AG04450 (cell line): Measurements from ENCODE around the gene HSPB6. TPM values are rescaled to one million over a fixed set of nuclear protein-coding genes. Genes with fewer than 3 reads are reported as not detected.
"Not testable (repeated sequence)": the region's sequence is repeated elsewhere in the genome, so short reads cannot be mapped to it uniquely, and the experiment has no call there.

Experiments used
- CTCF ChIA-PET: fragments of 300-600, 350-600 bp; formaldehyde crosslinking; extraction: SDS; loops from one replicate; lab custom pipeline; 2022; ENCODE audit warnings: antibody characterized with exemption, inconsistent platforms; lab: Charles Lee
- POLR2A ChIA-PET: fragments of 350-600 bp; formaldehyde crosslinking; extraction: SDS; loops from one replicate; lab custom pipeline; 2021; ENCODE audit warnings: antibody characterized with exemption, inconsistent platforms; lab: Yijun Ruan, JAX
- DNase-seq: peaks from one replicate; pipeline ENCODE4 v3.0.0-alpha.2; 2011; ENCODE audit warnings: low read depth, low spot score
- H3K27ac ChIP-seq: one replicate; pipeline ENCODE4 v1.5.1; 2012; ENCODE audit warnings: low read depth, low read length, control low read depth
- H3K27me3 ChIP-seq: one replicate; pipeline ENCODE4 v1.6.0; 2012; ENCODE audit warnings: low read length; ENCODE audit not compliant: control insufficient read depth, insufficient read depth
- H3K4me3 ChIP-seq: 2 replicates; pipeline ENCODE4 v1.5.1; 2011; ENCODE audit warnings: mild to moderate bottlenecking, low read depth, low read length, control low read depth
- H3K9me3 ChIP-seq: 2 replicates; pipeline ENCODE4 v1.5.1; 2012; ENCODE audit warnings: low read length; ENCODE audit not compliant: control insufficient read depth, insufficient read depth
- polyA plus RNA-seq: library from polyadenylated mRNA; depleted of rRNA; stranded (reverse); fragments of >200 nt; gene quantifications from 2 replicates; pipeline ENCODE4 v1.2.3, GENCODE V29; 2011
- TF ChIP-seq, protein P1 (sequence below): IDR thresholded peaks from 2 replicates; pipeline ENCODE4 v1.5.1; 2011; ENCODE audit warnings: low read depth, low read length, control low read depth, inconsistent platforms

Gene HSPB6
- polyA plus RNA-seq, 1 experiment = 31.7 TPM

DNA sequence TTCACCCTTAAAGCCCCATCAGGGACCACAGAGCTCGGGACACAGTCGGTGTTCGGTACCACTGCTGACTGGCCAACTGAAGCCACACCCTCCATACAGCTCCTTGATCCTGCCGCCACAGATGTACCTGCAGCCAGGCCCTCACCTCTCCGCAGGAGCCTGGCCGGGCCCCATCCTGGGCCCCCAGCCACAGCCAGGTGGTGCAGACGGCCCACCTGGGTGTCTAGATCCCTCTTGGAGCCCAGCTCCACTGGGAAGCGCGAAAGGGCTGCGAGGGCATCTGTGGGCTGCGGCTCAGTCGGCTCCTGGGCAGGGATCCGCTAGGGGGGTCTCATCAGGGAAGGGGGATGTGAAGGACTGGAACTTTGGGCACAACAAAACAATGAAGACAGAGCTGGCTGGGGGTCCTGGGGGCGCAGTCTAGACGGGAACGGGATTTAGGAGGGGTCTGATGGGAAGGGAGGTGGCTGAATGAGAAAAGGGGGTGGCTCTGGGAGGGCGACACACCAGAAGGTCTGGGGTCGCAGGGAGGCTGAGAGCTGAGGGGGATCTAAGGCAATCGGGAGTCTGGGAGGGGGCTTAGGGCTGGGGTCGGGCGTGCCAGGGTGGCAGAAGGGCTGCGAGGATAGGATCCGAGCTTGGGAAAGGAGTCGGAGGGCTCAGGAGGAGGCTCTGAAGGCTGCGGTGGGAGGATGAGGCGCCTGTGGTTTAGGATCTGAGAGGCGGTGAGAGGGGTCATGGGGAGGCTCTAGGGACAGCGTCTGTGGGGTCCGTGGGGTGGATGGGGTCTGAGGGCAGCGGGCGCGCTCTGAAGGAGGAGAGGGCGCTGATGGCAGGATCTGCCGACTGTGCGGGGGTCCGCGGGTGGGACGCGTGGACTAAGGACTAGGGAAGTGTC lies 40.1 kb upstream of the HSPB6 start:
- Histone ChIP-seq H3K9me3 (no peaks in the 10 kb centered on the region; the same call in 1 of the 2 replicates), H3K27me3 (peaks cover 14% of the 10 kb centered on the region), H3K4me3 (no peak overlapping the region), H3K27ac (no peak overlapping the region)
- ChIA-PET CTCF (no interaction called here), POLR2A (no interaction called here)
- TF ChIP-seq, protein P1, sequence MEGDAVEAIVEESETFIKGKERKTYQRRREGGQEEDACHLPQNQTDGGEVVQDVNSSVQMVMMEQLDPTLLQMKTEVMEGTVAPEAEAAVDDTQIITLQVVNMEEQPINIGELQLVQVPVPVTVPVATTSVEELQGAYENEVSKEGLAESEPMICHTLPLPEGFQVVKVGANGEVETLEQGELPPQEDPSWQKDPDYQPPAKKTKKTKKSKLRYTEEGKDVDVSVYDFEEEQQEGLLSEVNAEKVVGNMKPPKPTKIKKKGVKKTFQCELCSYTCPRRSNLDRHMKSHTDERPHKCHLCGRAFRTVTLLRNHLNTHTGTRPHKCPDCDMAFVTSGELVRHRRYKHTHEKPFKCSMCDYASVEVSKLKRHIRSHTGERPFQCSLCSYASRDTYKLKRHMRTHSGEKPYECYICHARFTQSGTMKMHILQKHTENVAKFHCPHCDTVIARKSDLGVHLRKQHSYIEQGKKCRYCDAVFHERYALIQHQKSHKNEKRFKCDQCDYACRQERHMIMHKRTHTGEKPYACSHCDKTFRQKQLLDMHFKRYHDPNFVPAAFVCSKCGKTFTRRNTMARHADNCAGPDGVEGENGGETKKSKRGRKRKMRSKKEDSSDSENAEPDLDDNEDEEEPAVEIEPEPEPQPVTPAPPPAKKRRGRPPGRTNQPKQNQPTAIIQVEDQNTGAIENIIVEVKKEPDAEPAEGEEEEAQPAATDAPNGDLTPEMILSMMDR = no peak
- no peak for DNase-seq

DNA sequence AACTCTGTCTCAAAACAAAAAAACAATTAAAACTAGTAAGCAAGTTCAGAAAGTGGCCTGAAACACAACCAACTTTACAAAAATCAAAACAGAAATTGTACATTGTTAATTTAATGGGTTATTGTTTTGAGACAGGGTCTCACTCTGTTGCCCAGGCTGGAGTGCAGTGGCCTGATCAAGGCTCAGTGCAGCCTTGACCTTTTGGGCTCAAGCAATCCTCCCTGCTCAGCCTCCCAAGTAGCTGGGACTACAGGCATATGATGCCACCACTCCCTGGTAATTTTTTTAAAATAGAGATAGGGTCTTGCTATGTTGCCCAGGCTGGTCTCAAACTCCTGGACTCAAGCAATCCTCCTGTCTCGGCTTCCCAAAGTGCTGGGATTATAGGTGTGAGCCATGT lies 38.7 kb upstream of the HSPB6 start:
- DNase-seq, H3K9me3 ChIP-seq, POLR2A ChIA-PET, CTCF ChIA-PET, H3K27ac ChIP-seq, H3K4me3 ChIP-seq: not testable (repeated sequence)
- peaks cover 14% of the 10 kb centered on the region for H3K27me3 ChIP-seq

DNA sequence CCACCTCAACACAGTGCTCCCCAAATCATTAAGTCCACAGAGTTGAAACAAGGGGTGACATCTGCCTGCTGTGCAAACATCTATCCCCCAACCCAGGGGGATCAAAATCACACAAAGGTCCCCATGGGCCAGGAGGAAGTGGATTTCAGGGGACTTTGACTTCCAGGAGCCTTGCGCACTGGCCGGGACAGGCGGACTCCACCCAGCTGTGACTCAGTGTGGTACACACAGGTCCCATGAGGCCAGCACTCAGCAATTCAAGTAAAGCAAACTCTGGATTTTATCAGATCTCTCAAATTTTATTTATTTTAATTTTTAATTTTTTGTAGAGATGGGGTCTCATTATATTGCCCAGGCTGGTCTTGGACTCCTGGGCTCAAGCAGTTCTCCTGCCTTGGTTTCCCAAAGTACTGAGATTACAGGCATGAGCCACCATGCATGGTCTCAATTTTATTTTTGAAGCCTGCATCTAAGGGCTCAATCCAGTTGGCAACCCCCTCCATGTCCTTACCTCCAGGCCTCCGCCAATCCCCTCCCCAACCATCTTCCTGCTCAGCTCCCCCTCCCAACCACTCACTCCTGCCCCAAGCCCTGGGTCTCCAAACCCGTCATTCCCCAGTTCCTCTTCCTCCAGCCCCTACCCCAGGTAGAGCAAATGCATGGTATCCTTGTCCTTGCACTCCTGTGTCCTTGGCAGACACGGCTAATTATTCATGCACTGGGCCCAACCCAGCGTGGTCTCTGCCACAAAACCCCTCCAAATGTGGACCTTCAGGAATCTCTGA lies 36.7 kb upstream of the HSPB6 start:
- Histone ChIP-seq H3K9me3 (no peaks in the 10 kb centered on the region; the same call in 1 of the 2 replicates), H3K27ac (no peak overlapping the region), H3K27me3 (peaks cover 14% of the 10 kb centered on the region), H3K4me3 (no peak overlapping the region)
- TF ChIP-seq, protein P1 = no peak
- ChIA-PET POLR2A (no interaction called here), CTCF (no interaction called here)
- DNase-seq = no peak

DNA sequence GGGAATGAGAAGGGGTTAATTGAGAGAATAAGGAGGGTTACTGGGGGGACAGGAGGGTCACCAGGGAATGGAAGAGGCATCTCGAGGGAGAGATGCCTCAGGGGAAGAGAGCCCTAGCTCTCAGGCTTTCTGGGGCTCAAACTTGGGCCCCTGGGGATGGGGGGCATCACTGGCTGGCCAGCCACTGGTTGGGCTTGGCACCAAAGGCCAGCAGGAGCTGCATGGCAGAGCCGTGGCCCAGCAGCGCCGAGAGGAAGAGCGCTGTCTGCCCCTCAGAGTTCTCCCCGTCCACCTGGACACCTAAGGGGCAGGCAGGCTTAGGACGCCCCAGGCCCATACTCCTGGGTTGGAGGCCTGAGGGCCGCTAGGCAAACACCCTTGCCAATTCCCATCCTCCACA lies 36.1 kb upstream of the HSPB6 start:
- Histone ChIP-seq H3K27me3 (peaks cover 14% of the 10 kb centered on the region), H3K9me3 (no peaks in the 10 kb centered on the region; the same call in 1 of the 2 replicates), H3K4me3 (no peak overlapping the region), H3K27ac (no peak overlapping the region)
- ChIA-PET POLR2A (no interaction called here), CTCF (no interaction called here)
- TF ChIP-seq, protein P1 = no peak
- DNase-seq = no peak

DNA sequence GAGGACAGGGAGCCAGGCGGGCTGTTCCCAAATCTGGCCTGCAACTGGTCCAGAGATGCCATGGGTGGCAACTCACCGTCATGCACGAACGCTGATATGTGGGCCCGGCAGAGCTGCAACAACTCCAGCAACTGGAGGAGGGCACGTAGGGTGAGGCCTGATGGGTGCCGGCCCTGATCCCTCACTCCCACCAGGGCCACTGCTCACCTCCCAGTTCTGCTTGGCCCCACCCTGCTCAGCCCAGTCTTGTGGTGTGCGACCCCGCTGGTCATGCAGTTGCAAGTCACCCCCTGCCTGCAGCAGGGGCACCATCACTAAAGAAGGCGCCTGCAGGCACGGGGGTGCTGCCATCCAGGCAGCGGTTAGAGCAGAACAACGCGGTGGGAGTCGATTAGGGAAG lies 35.5 kb upstream of the HSPB6 start:
- ChIA-PET POLR2A (no interaction called here), CTCF (no interaction called here)
- Histone ChIP-seq H3K4me3 (no peak overlapping the region), H3K27ac (no peak overlapping the region), H3K9me3 (no peaks in the 10 kb centered on the region), H3K27me3 (peaks cover 13% of the 10 kb centered on the region)
- TF ChIP-seq, protein P1 = no peak
- DNase-seq = no peak
